Measurements from ENCODE around the gene SH3BGR.
A peak's percentile ranks its signal among the peaks of the same experiment; 100 is the strongest.

Gene SH3BGR

GRCh38 chr21:39461419-39461818 lies 9.6 kb downstream of the SH3BGR start:
- no peak for DNase-seq

DNA sequence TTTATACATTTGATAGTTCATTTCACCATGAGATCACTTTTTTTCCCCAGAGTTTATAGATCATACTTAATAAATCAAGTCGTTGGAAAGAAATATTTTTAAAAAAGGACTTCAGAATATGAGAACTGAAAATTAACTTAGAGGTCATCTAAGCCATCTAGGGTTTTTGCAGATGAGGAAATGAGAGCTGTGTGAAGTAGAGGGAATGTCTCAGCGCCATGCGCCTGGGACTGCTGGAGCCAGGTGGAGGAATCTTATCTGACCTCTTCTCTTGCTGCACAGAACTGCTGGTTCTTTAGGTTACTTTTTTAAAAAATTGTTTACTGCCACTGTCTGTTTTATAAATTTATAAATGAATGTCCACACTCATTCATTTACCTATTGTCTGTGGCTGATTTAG lies 11.5 kb downstream of the SH3BGR start:
- DNase-seq: no peak

DNA sequence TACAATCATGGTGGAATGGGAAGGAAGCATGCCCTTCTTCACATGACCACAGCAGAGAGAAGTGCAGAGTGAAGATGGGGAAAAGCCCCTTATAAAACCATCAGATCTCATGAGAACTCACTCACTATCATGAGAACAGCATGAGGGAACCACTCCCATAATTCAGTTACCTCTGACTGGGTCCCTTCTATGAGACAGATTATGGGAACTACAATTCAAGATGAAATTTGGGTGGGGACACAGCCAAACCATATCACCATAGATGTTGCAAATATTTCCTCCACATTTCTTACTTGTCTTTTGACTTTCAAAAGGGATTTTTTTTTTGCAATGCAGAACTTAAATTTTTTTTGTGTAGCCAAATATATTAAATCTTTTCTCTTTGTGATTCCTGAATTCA lies 14.8 kb downstream of the SH3BGR start:
- no peak for DNase-seq

DNA sequence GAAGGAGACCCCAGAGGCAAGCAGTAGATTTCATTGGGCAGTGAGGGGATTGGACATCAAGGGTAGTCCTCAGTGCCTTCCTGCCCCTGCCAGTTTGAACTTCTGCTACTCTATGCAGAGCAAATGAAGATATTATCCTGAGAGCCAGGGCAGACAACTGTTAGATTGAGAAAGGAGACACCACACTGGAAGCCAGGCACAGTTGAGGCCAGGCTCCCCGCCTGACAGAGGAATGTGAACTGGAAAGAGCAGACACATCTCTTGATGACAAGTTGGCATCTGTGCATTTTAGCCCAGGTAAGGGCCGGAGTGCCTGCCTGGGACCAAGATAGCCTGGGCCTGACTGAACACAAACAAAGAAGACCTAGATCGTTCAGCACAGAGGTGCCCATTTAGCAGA lies 16.0 kb downstream of the SH3BGR start:
- no peak for DNase-seq

DNA sequence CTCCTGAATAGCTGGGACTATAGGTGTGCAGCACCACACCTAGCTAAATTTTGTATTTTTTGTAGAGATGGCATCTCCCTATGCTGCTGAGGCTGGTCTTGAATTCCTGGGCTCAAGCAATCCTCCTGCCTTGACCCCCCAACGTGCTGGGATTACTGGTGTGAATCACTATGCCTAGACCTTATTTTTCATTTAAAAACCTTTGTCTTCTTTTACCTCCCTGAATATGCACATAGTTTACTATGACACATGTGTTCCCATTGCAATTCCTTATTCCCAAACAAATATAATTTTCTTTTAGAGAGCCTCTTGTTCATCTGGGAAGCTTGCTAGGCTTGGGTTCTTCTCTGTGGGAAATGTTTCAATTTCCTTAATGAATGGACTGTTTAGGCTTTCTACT lies 16.8 kb downstream of the SH3BGR start:
- DNase-seq: no peak

DNA sequence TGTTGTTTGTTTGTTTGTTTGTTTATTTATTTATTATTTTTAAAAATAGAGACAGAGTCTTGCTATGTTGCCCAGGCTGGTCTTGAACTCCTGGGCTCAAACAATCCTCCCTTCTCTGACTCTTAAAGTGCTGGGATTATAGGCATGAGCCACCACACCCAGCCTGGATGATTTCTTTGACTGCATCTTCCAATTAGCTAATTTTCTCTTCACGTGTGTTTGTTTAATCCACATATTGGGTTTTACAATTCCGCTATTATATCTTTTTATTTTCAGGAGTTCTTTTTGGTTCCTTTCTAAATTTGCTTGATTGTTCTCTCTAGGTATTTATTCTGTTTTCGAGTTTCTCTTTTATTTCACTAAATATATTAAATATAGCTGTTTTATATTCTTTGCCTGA lies 19.8 kb downstream of the SH3BGR start:
- DNase-seq: no peak

GRCh38 chr21:39472786-39473185 lies 21.0 kb downstream of the SH3BGR start:
- DNase-seq: no peak

DNA sequence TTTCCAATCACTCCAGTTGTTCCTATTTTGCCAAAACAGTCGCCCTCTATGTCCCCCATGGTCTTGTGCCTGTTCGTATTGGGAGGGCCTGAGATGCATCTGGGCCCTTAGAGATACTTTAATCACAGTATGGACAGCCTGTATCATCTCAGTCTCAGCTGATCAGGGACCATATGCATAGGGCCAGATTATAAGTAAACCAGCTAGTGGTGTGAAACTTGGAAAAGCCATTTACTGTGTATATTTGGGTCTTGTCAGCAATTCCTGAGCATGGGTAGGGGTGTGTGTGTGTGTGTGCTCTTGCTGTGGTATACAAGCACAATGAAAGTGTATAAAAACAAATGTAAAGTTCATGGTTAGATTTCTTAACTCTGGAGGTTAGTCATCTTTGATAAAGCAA lies 22.8 kb downstream of the SH3BGR start:
- no peak for DNase-seq

GRCh38 chr21:39479164-39479813 lies 27.5 kb downstream of the SH3BGR start:
- no peak for DNase-seq

GRCh38 chr21:39479814-39480182 lies 28.0 kb downstream of the SH3BGR start:
- no peak for DNase-seq

DNA sequence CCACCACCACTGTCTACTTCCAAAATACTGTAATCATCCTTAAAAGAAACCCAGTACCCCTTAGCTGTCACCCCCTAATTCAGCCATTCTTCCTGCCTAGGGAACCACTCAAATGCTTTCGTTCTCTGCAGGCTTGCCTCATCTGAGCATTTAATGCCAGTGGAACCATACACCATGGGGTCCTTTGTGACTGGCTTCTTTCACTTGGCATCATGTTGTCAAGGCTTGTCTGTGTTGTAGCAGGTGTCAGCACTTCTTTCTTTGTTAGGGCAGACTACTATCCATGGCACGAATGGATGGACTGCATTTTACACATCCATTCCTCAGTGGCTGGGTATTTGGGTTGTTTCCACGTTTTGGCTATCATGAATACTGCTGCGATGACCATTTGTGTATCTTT lies 28.5 kb downstream of the SH3BGR start:
- no peak for DNase-seq

GRCh38 chr21:39481886-39482285 lies 30.1 kb downstream of the SH3BGR start:
- no peak for DNase-seq

GRCh38 chr21:39483917-39484316 lies 32.1 kb downstream of the SH3BGR start:
- DNase-seq: no peak

- DNase-seq: no peak
These were observed 33.0 kb downstream of the SH3BGR start for GRCh38 chr21:39484711-39485276.

DNA sequence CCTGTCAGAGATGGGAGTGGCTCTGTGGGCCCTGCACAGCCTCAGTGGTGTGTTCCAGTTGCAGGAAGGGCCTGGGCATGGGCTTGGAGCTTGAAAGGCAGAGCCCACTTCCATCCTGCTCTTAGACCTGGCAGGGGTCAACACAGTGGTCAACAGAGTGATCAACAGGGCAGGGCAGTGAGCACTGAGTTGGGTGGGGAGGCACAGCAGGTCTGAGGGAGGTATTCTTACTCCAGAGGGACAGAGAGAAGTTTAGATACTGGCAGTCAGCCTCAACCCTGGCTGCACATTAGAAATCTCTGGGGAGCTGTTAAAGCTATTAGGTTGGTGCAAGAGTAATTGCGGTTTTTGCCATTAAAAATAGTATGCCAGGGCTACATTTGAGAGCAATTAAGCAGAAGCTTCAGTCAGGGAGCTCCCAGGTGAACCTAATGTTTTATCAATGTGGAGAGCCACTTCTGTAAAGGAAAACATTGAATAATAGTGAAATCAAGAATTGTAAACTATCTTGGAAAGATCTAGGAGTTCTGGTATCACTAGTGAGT lies 37.7 kb downstream of the SH3BGR start:
- peak; percentile 32 for DNase-seq

DNA sequence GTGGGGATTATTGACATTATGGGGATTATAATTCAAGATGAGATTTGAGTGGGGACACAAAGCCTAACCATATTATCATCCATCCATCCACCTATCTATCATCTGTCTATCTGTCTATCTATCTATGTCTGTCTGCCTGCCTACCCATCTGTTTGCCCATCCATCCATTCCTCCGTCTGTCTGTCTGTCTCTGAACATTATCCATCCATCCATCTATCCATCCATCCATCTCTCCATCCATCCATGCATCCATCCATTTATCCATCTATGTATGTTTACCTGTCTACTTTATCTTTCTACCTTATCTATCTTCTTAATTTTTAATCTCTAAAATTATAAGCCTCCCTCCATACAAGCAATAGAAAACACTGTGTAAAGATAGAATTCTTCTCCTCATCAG lies 47.4 kb downstream of the SH3BGR start:
- no peak for DNase-seq

DNA sequence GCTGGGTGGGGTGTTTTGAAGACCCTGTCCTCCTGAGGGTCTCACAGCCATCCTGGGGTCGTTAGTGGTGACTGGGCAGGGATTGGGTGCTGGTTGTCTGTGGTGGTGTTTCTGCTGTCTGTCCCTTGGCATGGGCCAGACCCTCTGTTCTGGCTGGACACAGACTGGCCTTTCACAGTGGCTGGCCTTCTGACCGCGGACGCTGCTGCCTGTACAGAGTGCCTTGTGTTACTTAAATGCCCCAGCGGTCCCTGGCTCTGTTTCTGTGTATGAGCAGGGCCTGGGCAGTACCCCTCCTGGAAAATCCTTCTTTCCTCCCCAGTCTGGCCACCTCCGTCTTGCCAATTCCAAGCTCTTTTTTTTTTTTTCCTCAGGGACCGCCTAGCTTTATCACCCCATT lies 50.9 kb downstream of the SH3BGR start:
- no peak for DNase-seq

- DNase-seq: no peak
These were observed 51.5 kb downstream of the SH3BGR start for GRCh38 chr21:39503123-39503762.

- DNase-seq: no peak
These were observed 52.5 kb downstream of the SH3BGR start for GRCh38 chr21:39504230-39504629.

DNA sequence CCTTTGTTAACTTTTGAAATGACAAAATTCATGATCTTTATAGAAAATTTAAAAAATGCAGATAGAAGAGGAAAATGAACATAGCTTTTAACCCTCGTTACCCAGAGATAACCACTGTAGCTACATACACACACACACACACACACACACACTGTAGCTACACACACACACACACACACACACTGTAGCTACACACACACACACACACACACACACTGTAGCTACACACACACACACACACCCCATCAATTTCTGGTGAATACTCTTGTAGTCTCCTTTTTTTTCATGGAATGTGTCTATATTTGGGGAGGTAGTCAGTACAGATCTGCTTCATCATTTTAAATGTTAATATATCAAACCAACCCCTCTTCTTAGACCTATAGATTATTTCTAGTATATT lies 58.5 kb downstream of the SH3BGR start:
- DNase-seq: no peak

DNA sequence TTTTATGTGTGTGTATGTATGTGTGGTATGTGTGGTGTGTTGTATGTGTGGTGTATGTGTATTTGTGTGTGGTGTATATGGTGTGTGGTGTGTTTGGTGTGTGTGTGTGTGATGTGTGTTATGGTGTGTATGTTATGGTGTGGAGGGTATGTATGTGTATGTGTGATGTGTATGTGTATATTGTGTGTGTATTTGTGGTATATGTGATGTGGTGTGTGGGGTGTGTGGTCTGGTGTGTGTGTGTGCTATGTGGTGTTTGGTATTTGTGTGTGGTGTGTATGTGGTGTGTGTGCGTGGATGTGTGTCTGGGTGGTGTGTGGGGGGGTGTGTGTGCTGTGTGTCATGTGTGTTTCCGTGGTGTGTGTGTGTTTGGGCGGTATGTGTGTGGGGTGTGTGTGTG lies 59.3 kb downstream of the SH3BGR start:
- DNase-seq: no peak

DNA sequence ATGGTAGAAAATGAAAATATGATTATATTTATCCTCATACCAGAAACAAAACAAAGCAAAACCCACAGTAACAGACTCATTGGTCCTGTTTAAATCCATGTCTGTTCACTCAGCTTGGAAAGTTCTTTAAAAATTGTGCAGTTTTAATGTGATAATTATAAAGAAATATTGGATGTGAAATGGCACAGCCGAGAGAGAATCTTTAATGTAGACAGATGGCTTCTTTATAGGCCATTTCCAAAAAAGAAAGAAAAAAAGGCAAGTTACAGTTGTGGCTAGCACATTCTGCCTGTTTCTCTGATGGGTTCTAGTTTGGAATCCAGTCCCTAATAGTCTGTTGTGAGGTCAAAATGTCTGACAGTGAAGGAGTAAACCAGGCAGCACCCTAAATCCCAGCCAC lies 62.0 kb downstream of the SH3BGR start:
- DNase-seq: no peak

GRCh38 chr21:39515684-39516472 lies 64.1 kb downstream of the SH3BGR start:
- DNase-seq: no peak
